ENCODE data around the gene ALDH3B2. TPM values are rescaled to one million over a fixed set of nuclear protein-coding genes. Genes with fewer than 3 reads are reported as not detected.

ALDH3B2 gene
- total RNA-seq, 1 donor from 2014 or later: 0.65 TPM

DNA sequence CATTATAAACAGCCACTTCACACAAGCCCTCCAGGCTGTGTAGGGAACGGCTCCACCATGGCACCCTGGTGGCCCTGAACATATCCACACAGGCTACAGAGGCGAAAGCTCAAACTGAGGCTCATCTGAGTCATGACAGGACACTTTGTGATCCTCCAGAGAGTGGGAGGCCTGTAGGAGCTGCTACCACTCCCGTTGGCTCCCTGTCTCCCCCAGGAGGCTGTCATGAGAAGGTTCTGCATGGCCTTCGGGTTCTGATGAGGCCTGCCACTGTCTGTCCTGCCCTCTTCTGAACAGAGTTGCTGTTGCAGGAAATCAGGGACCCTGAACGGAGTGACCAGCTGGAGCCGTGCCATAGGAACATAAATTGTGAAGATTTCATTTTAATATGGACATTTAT, 23.8 kb upstream of the ALDH3B2 start:
- no peak for DNase-seq
- no peak for TF ChIP-seq CTCF (IDR thresholded peaks at IDR 0.05)
- peaks cover 5% of the 10 kb centered on the region for H3K27me3 ChIP-seq (ENCODE audit: low read depth)
- H3K4me3 ChIP-seq: no peak overlapping the region
- no peaks in the 10 kb centered on the region for H3K4me1 ChIP-seq
- H3K36me3 ChIP-seq: no peaks in the 10 kb centered on the region
- intact Hi-C loops (cut with DNase I): no loop called here
- ATAC-seq: no peak
- no peaks in the 10 kb centered on the region for H3K9me3 ChIP-seq
- no peak overlapping the region for H3K27ac ChIP-seq

DNA sequence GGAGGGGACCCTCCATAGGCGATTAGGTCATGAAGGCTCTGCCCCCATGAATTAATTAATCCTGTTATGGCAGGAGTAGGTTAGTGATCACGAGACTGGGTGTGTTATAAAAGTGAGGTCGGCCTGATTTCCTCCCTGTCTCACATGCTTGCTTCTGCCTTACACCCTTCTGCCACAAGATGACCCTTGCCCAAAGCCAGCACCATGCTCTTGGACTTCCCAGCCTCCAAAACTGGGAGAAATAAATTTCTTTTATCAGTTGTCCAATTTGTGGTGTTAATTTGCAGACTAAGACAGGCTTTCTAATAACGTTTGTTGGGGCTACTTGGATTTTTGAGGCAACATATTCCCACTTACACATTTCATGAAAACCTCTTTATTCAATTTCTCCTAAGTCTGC, 23.4 kb upstream of the ALDH3B2 start:
- TF ChIP-seq CTCF (IDR thresholded peaks at IDR 0.05): no peak
- no peaks in the 10 kb centered on the region for H3K4me1 ChIP-seq
- H3K27me3 ChIP-seq (ENCODE audit: low read depth): peaks cover 5% of the 10 kb centered on the region
- intact Hi-C loops (cut with DNase I): no loop called here
- no peak overlapping the region for H3K27ac ChIP-seq
- H3K4me3 ChIP-seq: no peak overlapping the region
- ATAC-seq (no peak), DNase-seq (no peak)
- no peaks in the 10 kb centered on the region for H3K36me3 ChIP-seq
- H3K9me3 ChIP-seq: no peaks in the 10 kb centered on the region

- TF ChIP-seq CTCF (IDR thresholded peaks at IDR 0.05): no peak
- Histone ChIP-seq H3K27me3 (ENCODE audit: low read depth) (peaks cover 2% of the 10 kb centered on the region), H3K36me3 (no peaks in the 10 kb centered on the region), H3K27ac (no peak overlapping the region), H3K4me1 (no peaks in the 10 kb centered on the region), H3K4me3 (no peak overlapping the region), H3K9me3 (no peaks in the 10 kb centered on the region)
- intact Hi-C loops (cut with DNase I): no loop called here
- DNase-seq (no peak), ATAC-seq (no peak)
Measured at GRCh38 chr11:67696998-67697397, 22.6 kb upstream of the ALDH3B2 start.

GRCh38 chr11:67695606-67696005, 21.2 kb upstream of the ALDH3B2 start:
- Histone ChIP-seq H3K4me1 (no peaks in the 10 kb centered on the region), H3K27me3 (ENCODE audit: low read depth) (no peaks in the 10 kb centered on the region), H3K9me3 (no peaks in the 10 kb centered on the region), H3K27ac (no peak overlapping the region), H3K36me3 (no peaks in the 10 kb centered on the region), H3K4me3 (no peak overlapping the region)
- intact Hi-C loops (cut with DNase I): no loop called here
- DNase-seq: no peak
- ATAC-seq: no peak
- TF ChIP-seq CTCF (IDR thresholded peaks at IDR 0.05): no peak

- intact Hi-C loops (cut with DNase I): no loop called here
- Histone ChIP-seq H3K4me3 (no peak overlapping the region), H3K27ac (no peak overlapping the region), H3K4me1 (no peaks in the 10 kb centered on the region), H3K9me3 (no peaks in the 10 kb centered on the region), H3K27me3 (ENCODE audit: low read depth) (no peaks in the 10 kb centered on the region), H3K36me3 (no peaks in the 10 kb centered on the region)
- ATAC-seq (no peak), DNase-seq (no peak)
- TF ChIP-seq CTCF (IDR thresholded peaks at IDR 0.05): no peak
Measured at GRCh38 chr11:67694875-67695555, 20.6 kb upstream of the ALDH3B2 start.

Data from lower lobe of right lung (tissue), 2 donors.